AG09319 (cell line): Measurements from ENCODE around the gene CD38.

Source experiments
- DNase-seq: peaks from one replicate; pipeline ENCODE4 v3.0.0-alpha.2; 2010; ENCODE audit warnings: low read depth; ENCODE audit errors: extremely low read depth
- TF ChIP-seq, protein P1 (sequence below): IDR thresholded peaks from 2 replicates; pipeline ENCODE4 v1.5.1; 2011; ENCODE audit warnings: low read depth, mild to moderate bottlenecking, inconsistent platforms, low read length, moderate library complexity

CD38 gene

DNA sequence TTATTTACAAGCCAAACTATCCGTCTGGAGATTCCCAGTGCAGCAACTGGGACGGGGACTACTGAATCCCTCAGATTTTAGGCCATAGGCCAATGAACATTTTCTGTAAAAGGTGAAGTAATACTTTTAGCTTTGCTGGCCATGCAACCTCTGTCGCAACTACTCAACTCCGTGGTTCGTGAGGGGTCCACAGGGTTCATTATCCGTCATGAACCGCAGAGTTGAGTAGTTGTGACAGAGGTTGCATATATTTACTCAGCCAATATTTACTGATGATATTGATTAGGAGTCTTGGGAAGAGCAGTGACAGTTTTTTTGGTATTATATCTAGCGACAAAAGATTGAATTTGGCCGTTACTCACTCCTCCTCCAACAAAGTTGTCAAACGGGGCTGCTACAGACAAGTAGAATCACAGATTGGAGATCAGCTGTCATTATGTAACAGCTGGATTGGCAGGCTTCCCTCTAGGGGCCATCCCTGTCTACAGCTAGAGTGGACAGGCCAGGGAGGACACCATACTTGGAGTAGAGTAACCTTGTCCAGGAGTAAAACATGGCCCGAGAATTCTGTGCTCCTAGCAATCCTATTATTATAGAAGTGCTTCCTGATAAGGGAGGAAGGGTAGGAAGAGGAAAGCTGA is 37.2 kb upstream of the CD38 start:
- TF ChIP-seq, protein P1, sequence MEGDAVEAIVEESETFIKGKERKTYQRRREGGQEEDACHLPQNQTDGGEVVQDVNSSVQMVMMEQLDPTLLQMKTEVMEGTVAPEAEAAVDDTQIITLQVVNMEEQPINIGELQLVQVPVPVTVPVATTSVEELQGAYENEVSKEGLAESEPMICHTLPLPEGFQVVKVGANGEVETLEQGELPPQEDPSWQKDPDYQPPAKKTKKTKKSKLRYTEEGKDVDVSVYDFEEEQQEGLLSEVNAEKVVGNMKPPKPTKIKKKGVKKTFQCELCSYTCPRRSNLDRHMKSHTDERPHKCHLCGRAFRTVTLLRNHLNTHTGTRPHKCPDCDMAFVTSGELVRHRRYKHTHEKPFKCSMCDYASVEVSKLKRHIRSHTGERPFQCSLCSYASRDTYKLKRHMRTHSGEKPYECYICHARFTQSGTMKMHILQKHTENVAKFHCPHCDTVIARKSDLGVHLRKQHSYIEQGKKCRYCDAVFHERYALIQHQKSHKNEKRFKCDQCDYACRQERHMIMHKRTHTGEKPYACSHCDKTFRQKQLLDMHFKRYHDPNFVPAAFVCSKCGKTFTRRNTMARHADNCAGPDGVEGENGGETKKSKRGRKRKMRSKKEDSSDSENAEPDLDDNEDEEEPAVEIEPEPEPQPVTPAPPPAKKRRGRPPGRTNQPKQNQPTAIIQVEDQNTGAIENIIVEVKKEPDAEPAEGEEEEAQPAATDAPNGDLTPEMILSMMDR = no peak
- DNase-seq = no peak

DNA sequence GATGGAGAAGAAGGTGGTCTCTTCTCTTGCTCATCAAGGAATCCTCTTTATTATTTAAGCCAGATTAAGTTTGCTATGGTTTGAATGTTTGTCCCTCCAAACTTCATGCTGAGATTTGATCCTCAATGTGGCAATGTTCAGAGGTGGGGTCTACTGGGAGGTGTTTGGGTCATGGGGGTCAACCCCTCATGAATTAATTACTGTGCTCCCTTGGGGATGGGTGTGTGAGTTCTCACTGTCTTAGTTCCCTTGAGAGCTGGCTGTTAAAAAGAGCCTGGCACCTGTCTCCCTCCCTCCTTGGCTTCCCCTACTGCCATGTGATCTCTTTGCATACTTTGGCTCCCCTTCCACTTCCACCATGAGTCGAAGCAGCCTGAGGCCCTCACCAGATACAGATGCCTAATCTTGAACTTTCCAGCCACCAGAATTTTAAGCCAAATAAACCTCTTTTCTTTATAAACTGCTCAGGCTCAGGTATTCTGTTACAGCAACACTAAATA is 36.0 kb upstream of the CD38 start:
- no peak for DNase-seq
- TF ChIP-seq, protein P1 = no peak

DNA sequence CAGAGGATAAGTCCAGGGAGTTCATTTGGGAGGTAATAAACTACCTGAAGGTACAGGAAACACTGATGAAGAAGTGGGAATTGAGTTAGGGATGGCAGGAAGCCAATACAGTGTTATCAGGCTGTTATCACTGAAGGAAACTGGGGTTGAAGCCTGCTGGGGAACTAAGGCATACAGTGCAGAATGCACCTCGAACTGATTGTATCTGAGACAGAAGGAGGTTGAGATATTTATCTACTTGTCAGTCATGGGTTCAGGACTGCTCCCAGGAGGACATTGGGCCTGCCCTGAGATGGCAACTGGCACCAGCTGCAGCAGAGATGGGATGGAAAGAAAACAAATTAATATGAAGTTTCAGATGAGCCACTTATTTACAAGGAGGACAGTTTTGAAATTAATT is 35.5 kb upstream of the CD38 start:
- TF ChIP-seq, protein P1 = no peak
- DNase-seq = no peak

DNA sequence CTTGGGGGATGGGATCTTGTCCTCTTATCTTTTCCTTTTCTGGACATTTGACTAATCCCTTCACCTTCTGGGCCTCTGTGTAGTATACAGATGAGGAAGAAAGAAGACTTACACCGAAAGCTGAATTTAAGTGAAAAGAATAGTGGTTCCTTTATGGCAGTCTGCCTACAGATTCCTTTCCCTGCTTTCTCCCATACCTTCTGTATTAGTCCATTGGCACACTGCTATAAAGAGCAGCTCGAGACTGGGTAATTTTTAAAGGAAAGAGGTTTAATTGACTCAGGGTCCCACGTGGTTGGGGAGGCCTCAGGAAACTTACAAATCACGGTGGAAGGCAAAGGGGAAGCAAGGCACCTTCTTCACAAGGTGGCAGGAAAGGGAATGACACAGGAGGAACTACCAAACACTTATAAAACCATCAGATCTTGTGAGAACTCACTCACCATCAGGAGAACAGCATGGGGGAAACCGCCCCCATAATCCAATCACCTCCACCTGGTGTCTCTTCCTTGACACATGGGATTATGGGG is 34.0 kb upstream of the CD38 start:
- TF ChIP-seq, protein P1 = no peak
- no peak for DNase-seq

DNA sequence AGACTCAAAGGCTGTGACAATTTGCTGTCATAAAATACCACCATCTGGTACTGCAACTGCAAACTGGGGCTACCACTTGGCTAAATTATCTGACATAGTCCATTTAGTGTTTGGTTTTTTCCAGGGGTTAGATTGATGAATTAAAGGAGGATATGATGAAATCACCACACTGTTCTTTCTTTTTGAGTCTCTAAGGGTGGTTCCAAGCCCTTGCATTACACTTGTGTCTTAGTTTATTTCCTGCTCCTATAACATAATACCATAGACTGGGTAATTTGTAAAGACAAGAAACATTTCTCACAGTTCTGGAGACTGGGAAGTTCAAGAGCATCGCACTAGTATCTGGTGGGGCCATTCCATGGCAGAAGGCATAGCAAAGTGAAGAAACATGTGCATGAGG is 32.0 kb upstream of the CD38 start:
- TF ChIP-seq, protein P1 = no peak
- no peak for DNase-seq

DNA sequence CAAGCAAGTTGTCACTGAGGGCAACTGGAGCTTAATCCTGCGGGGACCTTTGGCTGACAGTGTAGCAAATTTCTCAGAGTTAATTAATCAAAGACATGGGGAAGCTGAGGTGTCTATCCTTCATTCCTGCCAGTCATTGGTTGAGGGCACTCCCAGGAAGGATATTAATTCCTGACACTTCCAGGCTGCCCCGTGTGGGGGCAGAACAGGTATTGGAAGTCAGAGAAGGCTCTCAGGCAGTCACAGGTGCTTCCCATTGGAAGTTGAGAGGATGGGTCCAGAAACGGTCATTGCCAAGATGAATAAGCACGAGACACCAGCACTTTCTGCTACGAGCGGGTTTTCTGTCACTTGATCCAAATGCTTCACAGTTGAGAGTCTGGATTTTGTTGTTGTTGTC is 29.1 kb upstream of the CD38 start:
- TF ChIP-seq, protein P1 = no peak
- no peak for DNase-seq

DNA sequence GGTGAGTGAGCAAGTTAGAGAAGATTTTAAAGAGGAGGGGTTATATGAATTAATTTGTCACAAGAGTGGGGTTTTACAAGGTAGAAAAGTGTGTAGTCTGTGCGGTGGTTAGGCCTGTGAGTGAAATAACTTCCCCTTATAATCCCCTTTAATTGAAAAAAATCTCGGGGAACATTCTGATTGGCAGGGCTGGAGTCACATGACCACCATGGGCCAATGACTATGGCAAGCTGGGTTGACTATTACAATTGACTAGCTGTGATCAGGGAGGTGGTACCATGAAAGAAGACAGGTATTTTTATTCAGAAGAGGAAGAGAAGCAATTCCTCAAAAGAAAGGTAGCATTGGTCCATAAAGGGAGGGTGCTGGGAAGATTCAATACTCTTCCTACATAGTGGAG is 27.0 kb upstream of the CD38 start:
- no peak for DNase-seq
- TF ChIP-seq, protein P1 = no peak
